Measurements from ENCODE around the gene ACKR1.

Gene ACKR1

GRCh38 chr1:159168043-159168442 is 36.6 kb upstream of the ACKR1 start:
- TF ChIP-seq, protein P1, sequence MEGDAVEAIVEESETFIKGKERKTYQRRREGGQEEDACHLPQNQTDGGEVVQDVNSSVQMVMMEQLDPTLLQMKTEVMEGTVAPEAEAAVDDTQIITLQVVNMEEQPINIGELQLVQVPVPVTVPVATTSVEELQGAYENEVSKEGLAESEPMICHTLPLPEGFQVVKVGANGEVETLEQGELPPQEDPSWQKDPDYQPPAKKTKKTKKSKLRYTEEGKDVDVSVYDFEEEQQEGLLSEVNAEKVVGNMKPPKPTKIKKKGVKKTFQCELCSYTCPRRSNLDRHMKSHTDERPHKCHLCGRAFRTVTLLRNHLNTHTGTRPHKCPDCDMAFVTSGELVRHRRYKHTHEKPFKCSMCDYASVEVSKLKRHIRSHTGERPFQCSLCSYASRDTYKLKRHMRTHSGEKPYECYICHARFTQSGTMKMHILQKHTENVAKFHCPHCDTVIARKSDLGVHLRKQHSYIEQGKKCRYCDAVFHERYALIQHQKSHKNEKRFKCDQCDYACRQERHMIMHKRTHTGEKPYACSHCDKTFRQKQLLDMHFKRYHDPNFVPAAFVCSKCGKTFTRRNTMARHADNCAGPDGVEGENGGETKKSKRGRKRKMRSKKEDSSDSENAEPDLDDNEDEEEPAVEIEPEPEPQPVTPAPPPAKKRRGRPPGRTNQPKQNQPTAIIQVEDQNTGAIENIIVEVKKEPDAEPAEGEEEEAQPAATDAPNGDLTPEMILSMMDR (IDR thresholded peaks at IDR 0.05; ENCODE audit: control extremely low read depth, extremely low read depth, low read depth, missing control alignments): no peak
- DNase-seq (ENCODE audit: extremely low spot score): no peak
- ChIA-PET CTCF (interaction anchor here (1.1 kb wide), 1 partner anchor 30 kb away, joined by 3 read pairs; no protein-coding TSS in a partner anchor), POLR2A (no interaction called here)

DNA sequence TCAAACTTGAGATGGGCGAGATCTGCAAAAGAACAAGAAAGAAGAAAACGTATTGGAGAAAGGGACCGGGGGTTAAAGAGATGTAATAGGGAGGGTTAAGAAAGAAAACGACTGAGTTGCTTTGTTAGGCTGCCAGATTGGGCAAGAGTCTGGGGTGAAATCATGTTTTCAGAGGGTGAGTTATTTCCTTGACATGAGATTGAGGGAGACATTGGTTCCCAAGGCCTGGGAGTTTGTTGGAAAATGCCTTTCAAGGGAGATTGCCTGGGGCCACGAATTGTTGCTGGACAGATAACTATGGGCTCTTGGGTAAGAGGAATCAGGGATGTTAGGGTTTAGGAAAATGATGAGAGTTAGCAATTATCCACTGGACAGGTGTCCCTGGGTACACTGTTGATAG is 34.0 kb upstream of the ACKR1 start:
- no peak for DNase-seq (ENCODE audit: extremely low spot score)
- POLR2A ChIA-PET: no interaction called here
- TF ChIP-seq, protein P1 (IDR thresholded peaks at IDR 0.05; ENCODE audit: control extremely low read depth, extremely low read depth, low read depth, missing control alignments): no peak
- CTCF ChIA-PET: interaction anchor here (1.5 to 3.6 kb wide), 2 partner anchors 9 to 26 kb away, joined by 4 to 9 read pairs; no protein-coding TSS in a partner anchor

DNA sequence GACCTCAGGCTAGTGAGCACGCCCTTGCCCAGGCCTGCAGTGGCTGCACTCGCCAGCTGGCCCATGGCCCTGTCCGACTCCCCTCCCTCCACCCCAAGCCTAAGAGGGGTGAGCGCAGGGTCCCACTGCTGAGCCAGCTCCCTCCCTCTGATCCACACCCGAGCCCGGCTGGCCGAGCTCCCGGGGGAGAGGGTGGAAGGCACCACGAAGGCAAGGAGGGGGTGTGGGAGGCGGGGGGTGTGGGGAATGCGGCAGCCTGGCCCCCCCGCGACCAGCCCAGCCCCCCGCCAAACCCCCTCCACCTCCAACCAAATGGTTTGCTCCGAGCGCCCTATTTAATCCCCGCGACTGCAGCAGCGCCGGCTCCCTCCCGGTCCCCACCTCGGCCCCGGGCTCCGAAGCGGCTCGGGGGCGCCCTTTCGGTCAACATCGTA is 33.4 kb upstream of the ACKR1 start, which contains the start of gene CADM3:
TSS of gene CADM3 (plus strand) at position 362 of the 434 bp plus-strand sequence. CDS start 151 bp downstream, outside the sequence.
- TF ChIP-seq, protein P1 (IDR thresholded peaks at IDR 0.05; ENCODE audit: control extremely low read depth, extremely low read depth, low read depth, missing control alignments): no peak
- ChIA-PET CTCF (interaction anchor here (1.5 to 3.6 kb wide), 2 partner anchors 10 to 25 kb away, joined by 4 to 9 read pairs; no protein-coding TSS in a partner anchor), POLR2A (no interaction called here)
- DNase-seq (ENCODE audit: extremely low spot score): no peak

DNA sequence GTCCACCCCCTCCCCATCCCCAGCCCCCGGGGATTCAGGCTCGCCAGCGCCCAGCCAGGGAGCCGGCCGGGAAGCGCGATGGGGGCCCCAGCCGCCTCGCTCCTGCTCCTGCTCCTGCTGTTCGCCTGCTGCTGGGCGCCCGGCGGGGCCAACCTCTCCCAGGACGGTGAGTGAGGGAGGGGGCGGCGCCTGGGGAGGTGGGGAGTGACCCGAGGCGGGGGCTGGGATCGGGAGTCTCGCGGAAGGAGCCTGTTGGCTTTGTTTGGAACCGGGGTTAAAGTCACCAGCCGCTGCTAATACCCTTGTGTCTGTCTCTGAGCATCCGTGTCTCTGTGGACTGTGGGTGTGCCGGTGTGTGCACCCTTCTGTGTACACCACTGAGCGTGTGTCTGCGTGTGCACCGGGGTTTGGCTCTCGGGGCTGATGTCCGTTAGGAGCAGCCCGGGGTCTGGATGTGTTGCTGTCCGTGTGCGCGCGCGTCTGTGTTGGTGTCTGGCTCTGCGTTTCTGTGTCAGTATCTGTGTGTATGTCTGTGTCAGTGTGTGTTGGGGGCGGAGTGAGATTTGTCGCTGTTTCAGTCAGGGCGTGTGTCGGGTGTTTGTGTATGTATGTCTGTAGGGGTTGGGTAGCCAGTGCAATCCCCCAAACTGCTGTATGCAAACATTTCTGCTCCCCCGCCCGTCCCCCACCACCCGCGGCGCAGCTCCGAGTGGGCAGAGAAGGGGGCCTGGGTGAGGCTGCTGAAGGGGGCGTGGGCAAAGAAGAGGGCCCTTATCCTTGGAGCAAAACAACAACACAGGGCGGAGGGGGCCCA is 32.8 kb upstream of the ACKR1 start:
- TF ChIP-seq, protein P1 (IDR thresholded peaks at IDR 0.05; ENCODE audit: control extremely low read depth, extremely low read depth, low read depth, missing control alignments): no peak
- no peak for DNase-seq (ENCODE audit: extremely low spot score)
- POLR2A ChIA-PET: no interaction called here
- CTCF ChIA-PET: interaction anchor here (1.5 to 3.6 kb wide), 2 partner anchors 10 to 24 kb away, joined by 4 to 9 read pairs; no protein-coding TSS in a partner anchor

GRCh38 chr1:159172614-159173291 is 31.9 kb upstream of the ACKR1 start:
- DNase-seq (ENCODE audit: extremely low spot score): no peak
- POLR2A ChIA-PET: no interaction called here
- TF ChIP-seq, protein P1 (IDR thresholded peaks at IDR 0.05; ENCODE audit: control extremely low read depth, extremely low read depth, low read depth, missing control alignments): no peak
- CTCF ChIA-PET: interaction anchor here (1.3 to 3.6 kb wide), 2 partner anchors 11 to 25 kb away, joined by 4 to 9 read pairs; no protein-coding TSS in a partner anchor

GRCh38 chr1:159173320-159173719 is 31.4 kb upstream of the ACKR1 start:
- DNase-seq (ENCODE audit: extremely low spot score): no peak
- TF ChIP-seq, protein P1 (IDR thresholded peaks at IDR 0.05; ENCODE audit: control extremely low read depth, extremely low read depth, low read depth, missing control alignments): no peak
- CTCF ChIA-PET: interaction anchor here (1.3 to 3.6 kb wide), 2 partner anchors 12 to 24 kb away, joined by 4 to 9 read pairs; no protein-coding TSS in a partner anchor
- POLR2A ChIA-PET: no interaction called here
